MCF 10A (cell line): ENCODE measurements around the gene CUBN. TPM values are rescaled to one million over a fixed set of nuclear protein-coding genes. Genes with fewer than 3 reads are reported as not detected.
A peak's percentile ranks its signal among the peaks of the same experiment; 100 is the strongest.

Source experiments
- BruUV-seq: library from RNA; stranded (reverse); fragments of 400-500 nt; replicated peaks from 2 replicates; lab custom pipeline; 2021; lab: Mats Ljungman, UMichigan
- CTCF ChIA-PET: fragments of 300-600 bp; sonication (Branson Sonifier 250); formaldehyde crosslinking; extraction: SDS; loops from one replicate; lab custom pipeline; 2021; ENCODE audit warnings: antibody characterized with exemption, inconsistent platforms; lab: Yijun Ruan, JAX
- POLR2A ChIA-PET: fragments of 300-600, 350-650 bp; sonication (Branson Sonifier 250); formaldehyde crosslinking; extraction: SDS; loops from one replicate; lab custom pipeline; 2020; ENCODE audit warnings: antibody characterized with exemption, inconsistent platforms; lab: Yijun Ruan, JAX
- DNase-seq: peaks from one replicate; pipeline ENCODE4 v3.0.0-alpha.2; 2018; ENCODE audit not compliant: unreplicated experiment
- H3K27ac Mint-ChIP-seq: one replicate; pipeline ENCODE4 v1.8.0; 2022; ENCODE audit warnings: mild to moderate bottlenecking, low read depth, mixed read lengths; ENCODE audit not compliant: unreplicated experiment
- H3K27me3 Mint-ChIP-seq: one replicate; pipeline ENCODE4 v1.8.0; 2022; ENCODE audit warnings: mixed read lengths; ENCODE audit not compliant: insufficient read depth, unreplicated experiment
- H3K36me3 Mint-ChIP-seq: one replicate; pipeline ENCODE4 v1.8.0; 2022; ENCODE audit warnings: mild to moderate bottlenecking, moderate library complexity, mixed read lengths; ENCODE audit not compliant: insufficient read depth, unreplicated experiment
- H3K4me1 Mint-ChIP-seq: one replicate; pipeline ENCODE4 v1.8.0; 2022; ENCODE audit warnings: mixed read lengths; ENCODE audit not compliant: insufficient read depth, unreplicated experiment
- H3K4me3 Mint-ChIP-seq: one replicate; pipeline ENCODE4 v1.8.0; 2022; ENCODE audit warnings: mild to moderate bottlenecking, moderate library complexity, mixed read lengths; ENCODE audit not compliant: unreplicated experiment
- H3K9me3 Mint-ChIP-seq: one replicate; pipeline ENCODE4 v1.8.0; 2022; ENCODE audit warnings: mixed read lengths; ENCODE audit not compliant: unreplicated experiment
- intact Hi-C: fragments of 100-400 bp; cut with micrococcal nuclease; formaldehyde crosslinking; loops from 2 replicates; pipeline ENCODE4 v1.14.1; 2022
- total RNA-seq: library from RNA; stranded (reverse); gene quantifications from 2 replicates; pipeline ENCODE4 v1.2.3, GENCODE V29; 2022
- TF ChIP-seq, protein P1 (sequence below): fragments of 200-600 bp; IDR thresholded peaks from one replicate; pipeline ENCODE4 v1.8.0; 2022; ENCODE audit warnings: antibody characterized with exemption, mild to moderate bottlenecking; ENCODE audit not compliant: unreplicated experiment

The CUBN gene
- total RNA-seq, 1 experiment from 2014 or later, result 1.3 TPM

DNA sequence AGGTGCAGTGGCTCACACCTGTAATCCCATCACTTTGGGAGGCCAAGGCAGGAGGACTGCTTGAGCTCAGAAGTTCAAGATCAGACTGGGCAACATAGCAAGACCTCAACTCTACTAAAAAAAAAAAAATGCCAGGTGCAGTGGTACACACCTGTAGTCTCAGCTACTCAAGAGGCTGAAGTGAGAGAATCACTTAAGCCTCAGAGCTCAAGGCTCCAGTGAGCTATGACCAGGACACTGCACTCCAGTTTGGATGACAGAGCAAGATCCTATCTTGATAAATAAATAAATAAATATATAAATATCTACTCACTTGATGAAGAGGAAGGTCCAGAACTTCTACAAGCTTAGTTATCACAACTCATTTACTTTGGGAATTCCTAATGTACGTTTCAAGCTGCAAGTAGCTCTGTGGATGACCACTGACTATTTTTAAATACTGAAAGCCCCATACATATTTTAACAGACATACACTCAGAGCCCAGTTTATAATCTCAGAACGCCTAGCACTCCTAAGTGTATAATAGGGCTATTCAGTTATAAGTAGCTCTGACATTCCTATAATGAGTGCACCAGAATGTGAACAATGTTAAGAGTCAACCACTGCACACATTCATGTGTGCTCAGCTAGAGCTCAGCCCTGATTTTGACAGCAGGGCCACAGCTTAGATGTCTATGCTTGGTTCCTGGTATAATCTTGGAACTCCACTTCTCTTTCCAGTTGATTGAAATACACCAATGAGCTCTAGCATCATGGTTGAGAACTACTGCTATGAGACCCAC lies 119.1 kb downstream of the CUBN start:
- Mint-ChIP-seq H3K36me3 (no peaks in the 10 kb centered on the region), H3K27ac (no peak overlapping the region), H3K4me1 (peaks cover 28% of the 10 kb centered on the region), H3K4me3 (no peak overlapping the region), H3K27me3 (no peaks in the 10 kb centered on the region), H3K9me3 (peaks cover 8% of the 10 kb centered on the region)
- ChIA-PET POLR2A (interaction anchor here (1.6 kb wide), 1 partner anchor 10 kb away, joined by 4 read pairs; no protein-coding TSS in a partner anchor), CTCF (interaction anchor here (0.6 to 1.7 kb wide), 4 partner anchors 9 to 169 kb away, joined by 3 to 6 read pairs (median 4); no protein-coding TSS in a partner anchor)
- TF ChIP-seq, protein P1, sequence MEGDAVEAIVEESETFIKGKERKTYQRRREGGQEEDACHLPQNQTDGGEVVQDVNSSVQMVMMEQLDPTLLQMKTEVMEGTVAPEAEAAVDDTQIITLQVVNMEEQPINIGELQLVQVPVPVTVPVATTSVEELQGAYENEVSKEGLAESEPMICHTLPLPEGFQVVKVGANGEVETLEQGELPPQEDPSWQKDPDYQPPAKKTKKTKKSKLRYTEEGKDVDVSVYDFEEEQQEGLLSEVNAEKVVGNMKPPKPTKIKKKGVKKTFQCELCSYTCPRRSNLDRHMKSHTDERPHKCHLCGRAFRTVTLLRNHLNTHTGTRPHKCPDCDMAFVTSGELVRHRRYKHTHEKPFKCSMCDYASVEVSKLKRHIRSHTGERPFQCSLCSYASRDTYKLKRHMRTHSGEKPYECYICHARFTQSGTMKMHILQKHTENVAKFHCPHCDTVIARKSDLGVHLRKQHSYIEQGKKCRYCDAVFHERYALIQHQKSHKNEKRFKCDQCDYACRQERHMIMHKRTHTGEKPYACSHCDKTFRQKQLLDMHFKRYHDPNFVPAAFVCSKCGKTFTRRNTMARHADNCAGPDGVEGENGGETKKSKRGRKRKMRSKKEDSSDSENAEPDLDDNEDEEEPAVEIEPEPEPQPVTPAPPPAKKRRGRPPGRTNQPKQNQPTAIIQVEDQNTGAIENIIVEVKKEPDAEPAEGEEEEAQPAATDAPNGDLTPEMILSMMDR, result no peak
- intact Hi-C loops, result no loop called here
- DNase-seq, result no peak
- no TSS peak for BruUV-seq

DNA sequence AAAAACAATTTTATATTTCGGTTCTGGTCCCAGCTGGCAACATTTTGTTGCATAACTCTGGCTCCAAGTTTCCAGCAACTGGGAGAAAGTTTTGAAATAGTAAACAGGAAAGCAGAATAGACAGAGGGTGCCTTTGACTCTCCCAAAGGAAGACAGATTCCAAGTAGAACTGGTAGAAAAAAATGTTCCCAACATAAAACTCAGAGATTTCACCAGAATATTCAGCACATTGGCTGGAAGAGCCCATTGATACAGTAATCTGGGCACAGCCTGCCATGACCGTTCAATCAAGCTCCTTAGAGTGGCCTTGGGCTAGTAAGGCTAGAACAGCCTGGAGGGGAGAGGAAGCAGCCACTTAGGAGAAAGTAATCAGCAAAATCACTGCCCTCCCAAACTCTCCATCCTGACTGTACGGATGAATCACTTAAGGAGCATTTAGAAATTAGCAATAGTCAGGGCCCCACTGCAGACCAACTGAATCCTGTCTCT lies 120.4 kb downstream of the CUBN start:
- H3K36me3 Mint-ChIP-seq, result no peaks in the 10 kb centered on the region
- TF ChIP-seq, protein P1, result no peak
- intact Hi-C loops, result no loop called here
- ChIA-PET CTCF (interaction anchor here (1.7 kb wide), 1 partner anchor 12 kb away, joined by 6 read pairs; no protein-coding TSS in a partner anchor), POLR2A (interaction anchor here (1.1 kb wide), 1 partner anchor 9 kb away, joined by 5 read pairs; no protein-coding TSS in a partner anchor)
- H3K27me3 Mint-ChIP-seq, result no peaks in the 10 kb centered on the region
- peak; percentile 47 for DNase-seq
- peak overlapping the region; percentile 66 for H3K27ac Mint-ChIP-seq
- peaks cover 28% of the 10 kb centered on the region for H3K4me1 Mint-ChIP-seq
- no peak overlapping the region for H3K4me3 Mint-ChIP-seq
- no TSS peak for BruUV-seq
- H3K9me3 Mint-ChIP-seq, result peaks cover 8% of the 10 kb centered on the region

DNA sequence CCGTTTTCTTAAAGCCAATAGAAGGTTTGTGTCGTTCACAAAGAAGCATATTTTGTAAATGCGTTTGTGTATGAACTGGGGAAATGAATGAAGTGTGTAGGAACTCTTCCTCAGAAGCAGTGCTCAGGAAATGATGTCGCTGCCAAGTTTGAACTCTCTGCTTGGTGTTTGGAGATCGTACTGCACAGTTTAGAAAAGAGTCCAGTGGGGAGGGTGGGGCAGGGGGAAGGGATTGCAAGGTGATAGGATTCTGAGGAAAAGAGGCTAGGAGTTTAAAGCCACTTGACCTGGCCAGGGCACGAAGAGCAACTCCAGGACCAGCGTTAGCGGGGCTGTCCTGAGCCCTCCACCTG lies 122.2 kb downstream of the CUBN start:
- DNase-seq, result no peak
- peaks cover 44% of the 10 kb centered on the region for H3K4me1 Mint-ChIP-seq
- no peaks in the 10 kb centered on the region for H3K36me3 Mint-ChIP-seq
- no peak overlapping the region for H3K4me3 Mint-ChIP-seq
- ChIA-PET CTCF (no interaction called here), POLR2A (no interaction called here)
- no peak overlapping the region for H3K27ac Mint-ChIP-seq
- no peaks in the 10 kb centered on the region for H3K27me3 Mint-ChIP-seq
- H3K9me3 Mint-ChIP-seq, result no peaks in the 10 kb centered on the region
- intact Hi-C loops, result no loop called here
- BruUV-seq, result no TSS peak
- TF ChIP-seq, protein P1, result no peak

DNA sequence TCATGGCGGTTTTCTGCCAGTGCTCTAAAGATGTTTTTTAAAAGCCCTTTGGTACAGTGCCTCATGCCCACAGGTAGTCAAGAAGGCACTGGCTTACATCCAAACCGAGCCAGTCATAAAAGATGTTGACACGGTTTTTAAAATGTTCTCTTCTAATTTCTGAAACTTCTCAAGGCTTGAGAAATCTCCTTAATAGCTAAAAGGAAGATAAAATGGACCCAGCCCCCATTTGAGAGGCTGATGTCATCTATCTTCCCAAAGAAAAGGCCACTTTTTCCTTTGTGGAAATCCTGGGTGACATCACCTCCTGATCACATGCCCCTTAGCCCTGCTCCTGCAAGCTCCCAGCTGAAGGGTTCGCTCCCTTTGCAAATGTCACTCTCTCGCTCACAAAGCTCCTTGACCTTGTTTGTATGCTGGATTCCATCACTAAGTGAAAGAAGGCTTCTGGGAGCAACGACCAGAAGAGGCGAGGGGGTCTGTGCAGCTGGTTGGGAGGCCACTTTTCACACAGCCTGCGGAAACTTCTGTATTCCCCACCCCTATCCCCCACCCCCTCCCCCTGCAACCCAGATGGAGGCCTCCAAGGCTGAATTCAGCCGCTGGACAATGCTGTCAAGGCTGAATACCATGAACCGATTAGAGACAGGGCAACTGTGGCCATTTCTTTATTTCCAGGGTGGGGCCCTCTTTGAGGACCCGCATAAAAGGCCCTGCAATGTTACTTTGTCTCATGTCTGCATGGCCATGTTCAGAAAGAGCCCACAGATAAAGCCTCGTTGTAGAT lies 122.8 kb downstream of the CUBN start:
- intact Hi-C loops, result no loop called here
- Mint-ChIP-seq H3K4me3 (no peak overlapping the region), H3K27ac (peak overlapping the region; percentile 35), H3K27me3 (no peaks in the 10 kb centered on the region), H3K36me3 (no peaks in the 10 kb centered on the region), H3K4me1 (peaks cover 47% of the 10 kb centered on the region), H3K9me3 (no peaks in the 10 kb centered on the region)
- peak; percentile 56 for DNase-seq
- CTCF ChIA-PET, result interaction anchor here (0.6 kb wide), 1 partner anchor 121 kb away, joined by 3 read pairs; no protein-coding TSS in a partner anchor
- POLR2A ChIA-PET, result interaction anchor here (0.7 to 2.3 kb wide), 3 partner anchors 20 to 193 kb away, joined by 3 to 6 read pairs (median 4); no protein-coding TSS in a partner anchor
- TF ChIP-seq, protein P1, result no peak
- no TSS peak for BruUV-seq
